ENCODE data around the gene DNM1. TPM values are rescaled to one million over a fixed set of nuclear protein-coding genes. Genes with fewer than 3 reads are reported as not detected.

Gene DNM1
- 10 to 100 TPM in 1 of 4 donors, 1 to 10 TPM in 1, under 1 TPM in 2; 0.45 to 72.1 (median 3.7) TPM for polyA plus RNA-seq
- long read RNA-seq, donor 1: 0 reads
- long read RNA-seq, donor 2: 0 reads
- long read RNA-seq, donor 3, partial matches to known transcripts: 11 of 11 reads
- long read RNA-seq, donor 3, other reads (novel, unspliced or antisense): 0 of 11 reads
- long read RNA-seq, donor 4: 0 reads
- long read RNA-seq, donor 5: 0 reads
- long read RNA-seq, donor 6: 0 reads
- long read RNA-seq, donor 7: 0 reads
- long read RNA-seq, donor 8: 0 reads
- long read RNA-seq, donor 9: 0 reads
- long read RNA-seq, donor 10, partial matches to known transcripts: 0 of 1 reads
- long read RNA-seq, donor 10, other reads (novel, unspliced or antisense): 0 of 1 reads

DNA sequence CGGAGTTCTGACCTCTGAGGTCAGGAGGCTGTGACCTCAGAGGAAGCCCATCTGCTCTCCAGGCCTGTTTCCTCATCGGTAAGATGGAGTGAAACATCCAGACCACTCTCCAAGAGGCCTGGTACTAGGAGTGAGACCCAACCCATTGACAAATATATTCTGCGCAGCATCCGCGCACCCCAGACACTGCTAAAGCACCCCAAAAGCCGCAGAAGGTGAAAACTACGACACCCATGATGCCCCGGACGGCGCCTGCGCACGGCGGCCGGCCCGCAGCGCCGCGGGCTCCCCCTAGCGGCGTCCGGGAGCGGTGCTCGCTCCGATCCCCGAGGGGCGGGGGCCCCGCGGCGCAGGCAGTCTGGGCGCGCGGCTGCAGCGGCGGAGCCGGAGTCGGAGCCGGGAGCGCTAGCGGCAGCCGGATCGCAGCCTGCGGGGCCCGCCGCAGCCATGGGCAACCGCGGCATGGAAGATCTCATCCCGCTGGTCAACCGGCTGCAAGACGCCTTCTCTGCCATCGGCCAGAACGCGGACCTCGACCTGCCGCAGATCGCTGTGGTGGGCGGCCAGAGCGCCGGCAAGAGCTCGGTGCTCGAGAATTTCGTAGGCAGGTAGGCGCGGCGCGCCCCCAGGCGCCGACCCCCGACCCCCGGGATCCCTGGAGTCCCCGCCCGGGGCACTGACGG is at the start of gene DNM1:
TSS of gene DNM1 (plus strand) at position 356 of the 683 bp plus-strand sequence. CDS start at position 448, 92 bp downstream.
- Histone ChIP-seq H3K4me3 (ENCODE audit: low read depth in 1 of 3, low read length in 3 of 3) (peak within 1 kb of the TSS; percentile 50 to 66 (median 59)), H3K27ac (ENCODE audit: low read depth in 1 of 3, low read length in 2 of 3) (no peak within 1 kb of the TSS), H3K4me1 (ENCODE audit: control insufficient read depth in 3 of 3, insufficient read depth in 2 of 3, low read depth in 1 of 3, low read length in 2 of 3) (peaks cover 0 to 27% (median 0%) of the 10 kb centered on the region in 3 donors), H3K27me3 (ENCODE audit: control insufficient read depth in 3 of 3, insufficient read depth in 3 of 3, low read length in 3 of 3) (peaks cover 0 to 3% (median 0%) of the 10 kb centered on the region in 3 donors), H3K36me3 (ENCODE audit: control insufficient read depth in 3 of 3, insufficient read depth in 2 of 3, low read depth in 1 of 3, low read length in 3 of 3) (peaks cover 0 to 6% (median 0%) of the 10 kb centered on the region in 3 donors), H3K9me3 (ENCODE audit: control insufficient read depth in 2 of 2, insufficient read depth in 1 of 2, low read depth in 1 of 2, low read length in 1 of 2) (no peaks in the 10 kb centered on the region)
- WGBS, 3 donors: 0 to 1% (median 1%) methylated on average over 53 to 72 of the region's 72 CpGs
- FAIRE-seq (no peak), DNase-seq (peak; percentile 66 to 82)

GRCh38 chr9:128153947-128154695 is 49.1 kb upstream of the DNM1 start:
- 78 to 87% (median 82%) methylated on average over 13 of the region's 13 CpGs for WGBS, 3 donors
- no peak overlapping the region for H3K27ac ChIP-seq (ENCODE audit: low read depth in 1 of 3, low read length in 2 of 3)
- no peak overlapping the region for H3K4me3 ChIP-seq (ENCODE audit: low read depth in 1 of 3, low read length in 3 of 3)
- H3K36me3 ChIP-seq (ENCODE audit: control insufficient read depth in 3 of 3, insufficient read depth in 2 of 3, low read depth in 1 of 3, low read length in 3 of 3): no peaks in the 10 kb centered on the region
- DNase-seq (no peak), FAIRE-seq (no peak)
- no peaks in the 10 kb centered on the region for H3K9me3 ChIP-seq (ENCODE audit: control insufficient read depth in 2 of 2, insufficient read depth in 1 of 2, low read depth in 1 of 2, low read length in 1 of 2)
- H3K4me1 ChIP-seq (ENCODE audit: control insufficient read depth in 3 of 3, insufficient read depth in 2 of 3, low read depth in 1 of 3, low read length in 2 of 3): peaks cover 0 to 20% (median 4%) of the 10 kb centered on the region in 3 donors
- H3K27me3 ChIP-seq (ENCODE audit: control insufficient read depth in 3 of 3, insufficient read depth in 3 of 3, low read length in 3 of 3): no peaks in the 10 kb centered on the region

- Histone ChIP-seq H3K9me3 (ENCODE audit: control insufficient read depth in 2 of 2, insufficient read depth in 1 of 2, low read depth in 1 of 2, low read length in 1 of 2) (no peaks in the 10 kb centered on the region), H3K36me3 (ENCODE audit: control insufficient read depth in 3 of 3, insufficient read depth in 2 of 3, low read depth in 1 of 3, low read length in 3 of 3) (no peaks in the 10 kb centered on the region), H3K27me3 (ENCODE audit: control insufficient read depth in 3 of 3, insufficient read depth in 3 of 3, low read length in 3 of 3) (no peaks in the 10 kb centered on the region), H3K4me3 (ENCODE audit: low read depth in 1 of 3, low read length in 3 of 3) (no peak overlapping the region), H3K4me1 (ENCODE audit: control insufficient read depth in 3 of 3, insufficient read depth in 2 of 3, low read depth in 1 of 3, low read length in 2 of 3) (peaks cover 0 to 15% (median 0%) of the 10 kb centered on the region in 3 donors), H3K27ac (ENCODE audit: low read depth in 1 of 3, low read length in 2 of 3) (no peak overlapping the region)
- DNase-seq (no peak), FAIRE-seq (no peak)
- 81 to 91% (median 86%) methylated on average over 7 of the region's 7 CpGs for WGBS, 3 donors
Measured at GRCh38 chr9:128155736-128156500, 47.3 kb upstream of the DNM1 start.

DNA sequence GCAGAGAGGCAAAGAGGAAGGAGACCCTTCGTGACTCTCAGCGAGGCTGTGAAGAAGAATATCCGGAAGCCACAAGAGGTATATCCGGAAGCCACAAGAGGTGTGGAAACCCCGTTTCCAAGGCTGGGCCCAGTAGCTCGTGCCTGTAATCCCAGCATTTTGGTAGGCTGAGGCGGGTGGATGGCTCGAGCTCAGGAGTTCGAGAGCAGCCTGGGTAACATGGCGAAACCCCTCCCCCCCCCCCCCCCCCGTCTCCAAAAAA is 43.7 kb upstream of the DNM1 start:
- Histone ChIP-seq H3K4me3 (ENCODE audit: low read depth in 1 of 3, low read length in 3 of 3) (peak overlapping the region; percentile 38 to 53 (median 45)), H3K27ac (ENCODE audit: low read depth in 1 of 3, low read length in 2 of 3) (peak overlapping the region; percentile 61 to 80 (median 71)), H3K27me3 (ENCODE audit: control insufficient read depth in 3 of 3, insufficient read depth in 3 of 3, low read length in 3 of 3) (no peaks in the 10 kb centered on the region), H3K9me3 (ENCODE audit: control insufficient read depth in 2 of 2, insufficient read depth in 1 of 2, low read depth in 1 of 2, low read length in 1 of 2) (no peaks in the 10 kb centered on the region), H3K36me3 (ENCODE audit: control insufficient read depth in 3 of 3, insufficient read depth in 2 of 3, low read depth in 1 of 3, low read length in 3 of 3) (peaks cover 0 to 28% (median 3%) of the 10 kb centered on the region in 3 donors), H3K4me1 (ENCODE audit: control insufficient read depth in 3 of 3, insufficient read depth in 2 of 3, low read depth in 1 of 3, low read length in 2 of 3) (peaks cover 0 to 11% (median 0%) of the 10 kb centered on the region in 3 donors)
- FAIRE-seq (no peak), DNase-seq (peak in 1 of 2 donors; percentile 28)
- 23 to 34% (median 34%) methylated on average over 11 of the region's 11 CpGs for WGBS, 3 donors

DNA sequence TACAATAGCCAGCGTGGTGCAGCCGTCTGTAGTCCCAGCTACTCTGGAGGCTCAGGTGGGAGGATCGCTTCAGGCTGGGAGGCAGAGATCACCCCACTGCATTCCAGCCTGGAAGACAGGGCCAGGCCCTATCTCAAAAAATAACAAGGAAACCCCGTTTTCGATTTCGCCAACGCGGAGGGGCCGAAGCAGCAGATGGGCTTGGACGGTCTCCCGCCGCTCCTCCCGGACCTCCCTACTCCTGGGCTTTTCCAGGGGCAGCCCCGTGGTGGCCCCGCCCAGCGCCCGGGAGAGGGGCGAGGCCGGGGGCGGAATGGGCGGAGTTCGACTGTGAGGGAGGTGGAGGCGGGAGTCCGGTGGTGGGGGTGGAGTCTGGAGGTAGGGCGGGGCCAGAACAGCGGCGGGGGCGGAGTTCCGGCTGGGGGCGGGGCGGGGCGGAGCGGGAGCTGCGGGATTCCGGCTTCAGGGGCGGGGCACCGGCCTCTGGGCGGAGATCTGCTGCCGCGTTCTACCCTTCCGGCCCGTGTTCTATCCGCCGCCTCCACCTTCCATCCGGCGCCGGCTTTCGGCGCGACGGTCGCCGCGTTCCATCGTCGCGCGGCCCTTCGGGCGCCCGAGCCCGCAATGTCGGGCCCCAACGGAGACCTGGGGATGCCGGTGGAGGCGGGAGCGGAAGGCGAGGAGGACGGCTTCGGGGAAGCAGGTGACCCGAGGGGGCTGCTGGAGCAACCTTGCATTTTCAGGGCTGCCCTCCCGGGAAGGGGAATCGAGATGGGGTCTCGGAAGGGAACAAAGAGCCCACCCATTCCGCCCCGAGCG is 43.2 kb upstream of the DNM1 start, which contains the start of gene BBLN:
TSS of gene BBLN (plus strand) at position 482 of the 819 bp plus-strand sequence. CDS start at position 625, 143 bp downstream.
- no peak for FAIRE-seq
- H3K36me3 ChIP-seq (ENCODE audit: control insufficient read depth in 3 of 3, insufficient read depth in 2 of 3, low read depth in 1 of 3, low read length in 3 of 3): peaks cover 0 to 34% (median 3%) of the 10 kb centered on the region in 3 donors
- H3K27me3 ChIP-seq (ENCODE audit: control insufficient read depth in 3 of 3, insufficient read depth in 3 of 3, low read length in 3 of 3): no peaks in the 10 kb centered on the region
- H3K4me1 ChIP-seq (ENCODE audit: control insufficient read depth in 3 of 3, insufficient read depth in 2 of 3, low read depth in 1 of 3, low read length in 2 of 3): peaks cover 0 to 11% (median 0%) of the 10 kb centered on the region in 3 donors
- peak within 1 kb of the TSS; percentile 70 to 79 (median 76) for H3K4me3 ChIP-seq (ENCODE audit: low read depth in 1 of 3, low read length in 3 of 3)
- peak within 1 kb of the TSS; percentile 61 to 86 (median 71) for H3K27ac ChIP-seq (ENCODE audit: low read depth in 1 of 3, low read length in 2 of 3)
- no peaks in the 10 kb centered on the region for H3K9me3 ChIP-seq (ENCODE audit: control insufficient read depth in 2 of 2, insufficient read depth in 1 of 2, low read depth in 1 of 2, low read length in 1 of 2)
- peak; percentile 94 to 95 for DNase-seq
- 0 to 1% (median 1%) methylated on average over 61 to 76 of the region's 77 CpGs for WGBS, 3 donors

DNA sequence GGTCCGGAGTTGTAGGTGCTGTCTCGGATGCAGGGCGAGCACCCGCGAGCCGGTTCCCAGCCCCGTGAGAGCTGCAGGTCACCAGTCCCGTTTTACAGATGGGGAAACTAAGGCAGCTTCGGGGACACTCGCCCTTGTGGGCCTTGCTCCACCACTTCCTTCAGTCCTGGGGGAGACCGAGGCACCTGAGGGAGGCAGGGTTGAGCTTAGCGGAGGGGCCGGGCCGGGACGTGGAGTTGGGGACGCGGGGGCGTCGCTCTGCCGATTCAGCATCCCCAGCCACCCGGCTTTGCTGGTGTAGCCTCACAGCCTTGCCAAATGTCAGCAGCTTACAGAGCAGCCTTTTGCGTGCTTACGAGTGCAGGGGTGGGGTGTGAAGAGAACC is 42.6 kb upstream of the DNM1 start:
- WGBS, 3 donors: 1% methylated on average over 22 to 23 of the region's 23 CpGs
- H3K36me3 ChIP-seq (ENCODE audit: control insufficient read depth in 3 of 3, insufficient read depth in 2 of 3, low read depth in 1 of 3, low read length in 3 of 3): peaks cover 0 to 39% (median 3%) of the 10 kb centered on the region in 3 donors
- FAIRE-seq (no peak), DNase-seq (no peak)
- H3K27ac ChIP-seq (ENCODE audit: low read depth in 1 of 3, low read length in 2 of 3): peak overlapping the region in 2 of 3 donors; percentile 37 to 86
- H3K4me3 ChIP-seq (ENCODE audit: low read depth in 1 of 3, low read length in 3 of 3): peak overlapping the region; percentile 70 to 79 (median 76)
- H3K27me3 ChIP-seq (ENCODE audit: control insufficient read depth in 3 of 3, insufficient read depth in 3 of 3, low read length in 3 of 3): no peaks in the 10 kb centered on the region
- H3K4me1 ChIP-seq (ENCODE audit: control insufficient read depth in 3 of 3, insufficient read depth in 2 of 3, low read depth in 1 of 3, low read length in 2 of 3): peaks cover 0 to 11% (median 0%) of the 10 kb centered on the region in 3 donors
- H3K9me3 ChIP-seq (ENCODE audit: control insufficient read depth in 2 of 2, insufficient read depth in 1 of 2, low read depth in 1 of 2, low read length in 1 of 2): no peaks in the 10 kb centered on the region

- FAIRE-seq (no peak), DNase-seq (no peak)
- no peak overlapping the region for H3K4me3 ChIP-seq (ENCODE audit: low read depth in 1 of 3, low read length in 3 of 3)
- H3K9me3 ChIP-seq (ENCODE audit: control insufficient read depth in 2 of 2, insufficient read depth in 1 of 2, low read depth in 1 of 2, low read length in 1 of 2): no peaks in the 10 kb centered on the region
- WGBS, 3 donors: 88 to 93% (median 92%) methylated on average over 12 to 13 of the region's 13 CpGs
- H3K27me3 ChIP-seq (ENCODE audit: control insufficient read depth in 3 of 3, insufficient read depth in 3 of 3, low read length in 3 of 3): no peaks in the 10 kb centered on the region
- H3K27ac ChIP-seq (ENCODE audit: low read depth in 1 of 3, low read length in 2 of 3): no peak overlapping the region
- peaks cover 3 to 47% (median 5%) of the 10 kb centered on the region in 3 donors for H3K36me3 ChIP-seq (ENCODE audit: control insufficient read depth in 3 of 3, insufficient read depth in 2 of 3, low read depth in 1 of 3, low read length in 3 of 3)
- H3K4me1 ChIP-seq (ENCODE audit: control insufficient read depth in 3 of 3, insufficient read depth in 2 of 3, low read depth in 1 of 3, low read length in 2 of 3): peaks cover 0 to 11% (median 0%) of the 10 kb centered on the region in 3 donors
Measured at GRCh38 chr9:128161215-128161902, 41.8 kb upstream of the DNM1 start.

All from small intestine (tissue), 16 donors.